Stimulated activated effector memory CD8-positive, alpha-beta T cell treated with anti-CD3 and anti-CD28 coated beads, Interleukin-12 subunit alpha, Interleukin-12 subunit beta, amount 100 ng/mL, for 72 hours (primary cell): Measurements from ENCODE around the gene DEXI.
A peak's percentile ranks its signal among the peaks of the same experiment; 100 is the strongest.

ENCODE experiments used
- ATAC-seq: fragments of 150-1000 bp; cut with Tn5 transposase; 2 replicates; pipeline ENCODE4 v1.10.0; 2021
- DNase-seq, 2 donors: peaks; one replicate each; pipeline ENCODE4 v3.0.0; 2021 to 2022; ENCODE audit warnings: low spot score in 2 of 2
- H3K27ac Mint-ChIP-seq: one replicate; pipeline ENCODE4 v1.8.0; 2022; ENCODE audit warnings: mild to moderate bottlenecking, mixed read lengths
- H3K36me3 Mint-ChIP-seq: one replicate; pipeline ENCODE4 v1.8.0; 2022; ENCODE audit warnings: mild to moderate bottlenecking, mixed read lengths
- H3K4me1 Mint-ChIP-seq: one replicate; pipeline ENCODE4 v1.8.0; 2022; ENCODE audit warnings: mixed read lengths
- H3K4me3 Mint-ChIP-seq: one replicate; pipeline ENCODE4 v1.8.0; 2022; ENCODE audit warnings: mild to moderate bottlenecking, mixed read lengths
- H3K9me3 Mint-ChIP-seq: one replicate; pipeline ENCODE4 v1.8.0; 2022; ENCODE audit warnings: mixed read lengths

The DEXI gene

GRCh38 chr16:10938796-10939648 lies 3.2 kb downstream of the DEXI start:
- H3K27ac Mint-ChIP-seq, result peak overlapping the region; percentile 80
- ATAC-seq (no peak), DNase-seq (no peak)
- H3K9me3 Mint-ChIP-seq, result no peaks in the 10 kb centered on the region
- peaks cover 48% of the 10 kb centered on the region for H3K36me3 Mint-ChIP-seq
- H3K4me1 Mint-ChIP-seq, result peaks cover 84% of the 10 kb centered on the region
- H3K4me3 Mint-ChIP-seq, result peak overlapping the region; percentile 79

- DNase-seq (peak in 1 of 2 donors; percentile 21), ATAC-seq (peak; percentile 53)
- peak overlapping the region; percentile 80 for H3K27ac Mint-ChIP-seq
- peaks cover 55% of the 10 kb centered on the region for H3K36me3 Mint-ChIP-seq
- H3K4me1 Mint-ChIP-seq, result peaks cover 86% of the 10 kb centered on the region
- H3K9me3 Mint-ChIP-seq, result no peaks in the 10 kb centered on the region
- H3K4me3 Mint-ChIP-seq, result peak overlapping the region; percentile 79
Observed at GRCh38 chr16:10938321-10938720, 3.9 kb downstream of the DEXI start.

- no peaks in the 10 kb centered on the region for H3K9me3 Mint-ChIP-seq
- H3K27ac Mint-ChIP-seq, result peak overlapping the region; percentile 80
- peaks cover 84% of the 10 kb centered on the region for H3K4me1 Mint-ChIP-seq
- H3K4me3 Mint-ChIP-seq, result peak overlapping the region; percentile 79
- DNase-seq (no peak), ATAC-seq (no peak)
- H3K36me3 Mint-ChIP-seq, result peaks cover 64% of the 10 kb centered on the region
Observed at GRCh38 chr16:10937068-10937859, 5.0 kb downstream of the DEXI start.

- no peak overlapping the region for H3K4me3 Mint-ChIP-seq
- peak overlapping the region; percentile 80 for H3K27ac Mint-ChIP-seq
- peaks cover 82% of the 10 kb centered on the region for H3K4me1 Mint-ChIP-seq
- ATAC-seq, result no peak
- H3K36me3 Mint-ChIP-seq, result peaks cover 72% of the 10 kb centered on the region
- H3K9me3 Mint-ChIP-seq, result no peaks in the 10 kb centered on the region
- DNase-seq, result no peak
Observed at GRCh38 chr16:10936272-10936984, 5.8 kb downstream of the DEXI start.

- peaks cover 83% of the 10 kb centered on the region for H3K36me3 Mint-ChIP-seq
- DNase-seq (no peak), ATAC-seq (no peak)
- H3K27ac Mint-ChIP-seq, result no peak overlapping the region
- H3K4me1 Mint-ChIP-seq, result peaks cover 82% of the 10 kb centered on the region
- no peaks in the 10 kb centered on the region for H3K9me3 Mint-ChIP-seq
- H3K4me3 Mint-ChIP-seq, result no peak overlapping the region
Observed at GRCh38 chr16:10935226-10935915, 6.9 kb downstream of the DEXI start.

GRCh38 chr16:10934325-10935107 lies 7.8 kb downstream of the DEXI start:
- Mint-ChIP-seq H3K36me3 (peaks cover 86% of the 10 kb centered on the region), H3K27ac (peak overlapping the region; percentile 80), H3K4me3 (no peak overlapping the region), H3K9me3 (no peaks in the 10 kb centered on the region), H3K4me1 (peaks cover 80% of the 10 kb centered on the region)
- ATAC-seq (no peak), DNase-seq (no peak)

- H3K4me3 Mint-ChIP-seq, result no peak overlapping the region
- H3K27ac Mint-ChIP-seq, result peak overlapping the region; percentile 80
- H3K9me3 Mint-ChIP-seq, result no peaks in the 10 kb centered on the region
- H3K36me3 Mint-ChIP-seq, result peaks cover 91% of the 10 kb centered on the region
- no peak for ATAC-seq
- no peak for DNase-seq
- H3K4me1 Mint-ChIP-seq, result peaks cover 74% of the 10 kb centered on the region
Observed at GRCh38 chr16:10933865-10934264, 8.4 kb downstream of the DEXI start.

- DNase-seq, result no peak
- H3K36me3 Mint-ChIP-seq, result peaks cover 92% of the 10 kb centered on the region
- no peaks in the 10 kb centered on the region for H3K9me3 Mint-ChIP-seq
- peak overlapping the region; percentile 80 for H3K27ac Mint-ChIP-seq
- no peak overlapping the region for H3K4me3 Mint-ChIP-seq
- ATAC-seq, result no peak
- peaks cover 67% of the 10 kb centered on the region for H3K4me1 Mint-ChIP-seq
Observed at GRCh38 chr16:10932959-10933710, 9.1 kb downstream of the DEXI start.

GRCh38 chr16:10931977-10932632 lies 10.2 kb downstream of the DEXI start:
- H3K4me1 Mint-ChIP-seq, result peaks cover 56% of the 10 kb centered on the region

GRCh38 chr16:10931134-10931533 lies 11.1 kb downstream of the DEXI start:
- Mint-ChIP-seq H3K9me3 (no peaks in the 10 kb centered on the region), H3K4me3 (no peak overlapping the region), H3K36me3 (peaks cover 93% of the 10 kb centered on the region), H3K27ac (peak overlapping the region; percentile 54), H3K4me1 (peaks cover 48% of the 10 kb centered on the region)
- no peak for ATAC-seq
- DNase-seq, result no peak

More at GRCh38 chr16:10931977-10932632, 10.2 kb downstream of the DEXI start:
- DNase-seq (no peak), ATAC-seq (no peak)
- Mint-ChIP-seq H3K9me3 (no peaks in the 10 kb centered on the region), H3K36me3 (peaks cover 94% of the 10 kb centered on the region), H3K27ac (peak overlapping the region; percentile 80), H3K4me3 (no peak overlapping the region)

- Mint-ChIP-seq H3K4me3 (no peak overlapping the region), H3K36me3 (peaks cover 93% of the 10 kb centered on the region), H3K4me1 (peaks cover 44% of the 10 kb centered on the region), H3K27ac (peak overlapping the region; percentile 54), H3K9me3 (no peaks in the 10 kb centered on the region)
- ATAC-seq (no peak), DNase-seq (no peak)
Observed at GRCh38 chr16:10930755-10931093, 11.5 kb downstream of the DEXI start.

- Mint-ChIP-seq H3K4me1 (peaks cover 40% of the 10 kb centered on the region), H3K4me3 (no peak overlapping the region), H3K27ac (peak overlapping the region; percentile 6), H3K9me3 (no peaks in the 10 kb centered on the region), H3K36me3 (peaks cover 88% of the 10 kb centered on the region)
- ATAC-seq, result peak; percentile 59
- DNase-seq, result no peak
Observed at GRCh38 chr16:10929853-10930754, 12.2 kb downstream of the DEXI start.
